Tibial nerve (tissue), 4 donors: ENCODE results near the gene DET1. TPM values are rescaled to one million over a fixed set of nuclear protein-coding genes. Genes with fewer than 3 reads are reported as not detected.

Experiments used
- DNase-seq, 2 donors: peaks; one replicate each; pipeline ENCODE4 v3.0.0-alpha.2; 2019; ENCODE audit warnings: low spot score in 2 of 2
- H3K27ac ChIP-seq, 4 donors: fragments of 200-600 bp; sonication (generic) in 3 of 4; one replicate each; pipeline ENCODE4 v1.5.1; 2017 to 2019; ENCODE audit warnings: mild to moderate bottlenecking in 1 of 4
- H3K27me3 ChIP-seq, 2 donors: fragments of 200-600 bp; sonication (generic) in 1 of 2; one replicate each; pipeline versions ENCODE4 v1.5.1 to v1.6.0; 2017 to 2019
- H3K36me3 ChIP-seq, 3 donors: fragments of 200-600 bp; sonication (generic); one replicate each; pipeline ENCODE4 v1.5.1; 2018 to 2019
- H3K4me1 ChIP-seq, 4 donors: fragments of 200-600 bp; sonication (generic) in 3 of 4; one replicate each; pipeline ENCODE4 v1.5.1; 2017 to 2019
- H3K4me3 ChIP-seq, 4 donors: fragments of 200-600 bp; sonication (generic) in 3 of 4; one replicate each; pipeline ENCODE4 v1.5.1; 2017 to 2019; ENCODE audit warnings: mild to moderate bottlenecking in 1 of 4, moderate library complexity in 1 of 4
- H3K9me3 ChIP-seq, 4 donors: fragments of 200-600 bp; sonication (generic) in 3 of 4; one replicate each; pipeline ENCODE4 v1.5.1; 2017 to 2019
- EP300 ChIP-seq, 2 donors: sonication (generic); formaldehyde crosslinking; IDR thresholded peaks; one replicate each; pipeline ENCODE4 v1.6.1; 2017; ENCODE audit warnings: antibody characterized with exemption in 2 of 2, mild to moderate bottlenecking in 1 of 2
- POLR2A ChIP-seq, 2 donors: fragments of 450-650 bp; IDR thresholded peaks; one replicate each; pipeline ENCODE4 v1.6.1; 2017; ENCODE audit warnings: antibody characterized with exemption in 2 of 2, mild to moderate bottlenecking in 2 of 2, moderate library complexity in 2 of 2
- WGBS, 2 donors: methylation state at CpG; one replicate each; pipeline ENCODE4 v1.1.5; 2018; 5-methylcytosine and 5-hydroxymethylcytosine counted together
- total RNA-seq, 4 donors: library from RNA; depleted of rRNA; stranded (reverse); fragments of >200 nt; gene quantifications; one replicate each; pipeline ENCODE4 v1.1.0, GENCODE V29; 2016
- TF ChIP-seq, protein P1 (sequence below), 5 experiments: fragments of 200-600 bp in 3 of 5; fragments of 450-650 bp in 2 of 5; sonication (generic) in 3 of 5; IDR thresholded peaks; one replicate each; pipeline ENCODE4 v1.5.1; 2016 to 2019; ENCODE audit warnings: antibody characterized with exemption in 5 of 5, mild to moderate bottlenecking in 3 of 5, moderate library complexity in 2 of 5

Gene DET1
- total RNA-seq, 4 donors from 2014 or later, result 6.6 to 16.2 (median 7.8) TPM

- no peaks in the 10 kb centered on the region for H3K36me3 ChIP-seq
- no peak overlapping the region for H3K27ac ChIP-seq
- TF ChIP-seq POLR2A (IDR thresholded peaks at IDR 0.05), result no peak
- no peak for TF ChIP-seq EP300 (IDR thresholded peaks at IDR 0.05)
- TF ChIP-seq, protein P1, sequence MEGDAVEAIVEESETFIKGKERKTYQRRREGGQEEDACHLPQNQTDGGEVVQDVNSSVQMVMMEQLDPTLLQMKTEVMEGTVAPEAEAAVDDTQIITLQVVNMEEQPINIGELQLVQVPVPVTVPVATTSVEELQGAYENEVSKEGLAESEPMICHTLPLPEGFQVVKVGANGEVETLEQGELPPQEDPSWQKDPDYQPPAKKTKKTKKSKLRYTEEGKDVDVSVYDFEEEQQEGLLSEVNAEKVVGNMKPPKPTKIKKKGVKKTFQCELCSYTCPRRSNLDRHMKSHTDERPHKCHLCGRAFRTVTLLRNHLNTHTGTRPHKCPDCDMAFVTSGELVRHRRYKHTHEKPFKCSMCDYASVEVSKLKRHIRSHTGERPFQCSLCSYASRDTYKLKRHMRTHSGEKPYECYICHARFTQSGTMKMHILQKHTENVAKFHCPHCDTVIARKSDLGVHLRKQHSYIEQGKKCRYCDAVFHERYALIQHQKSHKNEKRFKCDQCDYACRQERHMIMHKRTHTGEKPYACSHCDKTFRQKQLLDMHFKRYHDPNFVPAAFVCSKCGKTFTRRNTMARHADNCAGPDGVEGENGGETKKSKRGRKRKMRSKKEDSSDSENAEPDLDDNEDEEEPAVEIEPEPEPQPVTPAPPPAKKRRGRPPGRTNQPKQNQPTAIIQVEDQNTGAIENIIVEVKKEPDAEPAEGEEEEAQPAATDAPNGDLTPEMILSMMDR (IDR thresholded peaks at IDR 0.05), result no peak
- H3K4me3 ChIP-seq, result no peak overlapping the region
- H3K4me1 ChIP-seq, result no peaks in the 10 kb centered on the region
- no peak for DNase-seq
- no peaks in the 10 kb centered on the region for H3K9me3 ChIP-seq
- 70 to 75% methylated on average over 2 of the region's 2 CpGs for WGBS, 2 donors
- H3K27me3 ChIP-seq, result no peaks in the 10 kb centered on the region
Measured at GRCh38 chr15:88487178-88487795, 59.2 kb downstream of the DET1 start.

DNA sequence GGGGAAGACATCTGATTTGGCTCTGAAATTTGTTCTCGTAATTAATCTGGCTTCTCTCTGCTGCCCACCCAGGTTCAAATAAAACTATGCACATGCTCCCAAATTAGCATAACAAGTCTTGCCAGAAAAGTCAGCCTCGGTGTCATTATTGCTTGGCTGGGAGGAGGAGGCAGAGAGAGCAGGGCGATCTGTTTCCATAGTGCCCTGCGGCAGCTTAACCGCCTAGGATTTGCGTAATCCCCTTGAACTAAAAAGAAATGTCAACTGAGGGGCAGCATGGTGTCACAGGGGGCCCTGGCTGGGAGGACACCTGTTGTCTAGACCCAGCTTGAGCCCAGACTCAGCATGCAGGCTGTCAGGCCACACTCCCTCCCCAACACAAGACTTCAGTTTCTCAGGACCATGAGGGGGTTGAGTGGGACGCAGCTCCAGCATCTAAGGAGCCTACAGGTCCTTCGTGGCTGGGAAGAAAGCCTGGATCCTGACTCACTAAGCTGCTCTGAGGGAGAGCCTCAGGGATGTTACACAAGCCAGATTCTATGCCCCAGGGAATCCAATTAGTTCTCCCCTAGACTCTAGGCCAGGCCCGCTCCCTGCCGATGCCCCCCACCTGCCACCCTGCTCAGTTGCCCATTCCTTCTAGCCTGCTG lies 61.7 kb downstream of the DET1 start:
- WGBS, 2 donors, result 40 to 45% methylated on average over 9 to 10 of the region's 10 CpGs
- TF ChIP-seq EP300 (IDR thresholded peaks at IDR 0.05) (no peak), POLR2A (IDR thresholded peaks at IDR 0.05) (no peak)
- TF ChIP-seq, protein P1 (IDR thresholded peaks at IDR 0.05), result no peak
- H3K27me3 ChIP-seq, result no peaks in the 10 kb centered on the region
- H3K4me1 ChIP-seq, result no peaks in the 10 kb centered on the region
- H3K36me3 ChIP-seq, result peaks cover 0 to 13% (median 0%) of the 10 kb centered on the region in 3 donors
- no peak for DNase-seq
- no peak overlapping the region for H3K27ac ChIP-seq
- H3K4me3 ChIP-seq, result no peak overlapping the region
- H3K9me3 ChIP-seq, result no peaks in the 10 kb centered on the region

- Histone ChIP-seq H3K4me3 (no peak overlapping the region), H3K36me3 (peaks cover 0 to 37% (median 0%) of the 10 kb centered on the region in 3 donors), H3K9me3 (no peaks in the 10 kb centered on the region), H3K27me3 (no peaks in the 10 kb centered on the region), H3K27ac (no peak overlapping the region), H3K4me1 (peaks cover 0 to 2% (median 0%) of the 10 kb centered on the region in 4 donors)
- no peak for DNase-seq
- TF ChIP-seq EP300 (IDR thresholded peaks at IDR 0.05) (no peak), POLR2A (IDR thresholded peaks at IDR 0.05) (no peak)
- TF ChIP-seq, protein P1 (IDR thresholded peaks at IDR 0.05), result no peak
- WGBS, 2 donors, result 46 to 63% methylated on average over 1 of the region's 1 CpG
Measured at GRCh38 chr15:88482263-88482662, 64.2 kb downstream of the DET1 start.

GRCh38 chr15:88480981-88481380 lies 65.5 kb downstream of the DET1 start:
- DNase-seq, result no peak
- no peaks in the 10 kb centered on the region for H3K27me3 ChIP-seq
- H3K27ac ChIP-seq, result no peak overlapping the region
- H3K4me1 ChIP-seq, result peaks cover 0 to 14% (median 0%) of the 10 kb centered on the region in 4 donors
- H3K36me3 ChIP-seq, result peaks cover 0 to 47% (median 0%) of the 10 kb centered on the region in 3 donors
- TF ChIP-seq EP300 (IDR thresholded peaks at IDR 0.05) (no peak), POLR2A (IDR thresholded peaks at IDR 0.05) (no peak)
- TF ChIP-seq, protein P1 (IDR thresholded peaks at IDR 0.05), result no peak
- WGBS, 2 donors, result 63 to 76% methylated on average over 7 to 8 of the region's 8 CpGs
- H3K4me3 ChIP-seq, result no peak overlapping the region
- no peaks in the 10 kb centered on the region for H3K9me3 ChIP-seq

DNA sequence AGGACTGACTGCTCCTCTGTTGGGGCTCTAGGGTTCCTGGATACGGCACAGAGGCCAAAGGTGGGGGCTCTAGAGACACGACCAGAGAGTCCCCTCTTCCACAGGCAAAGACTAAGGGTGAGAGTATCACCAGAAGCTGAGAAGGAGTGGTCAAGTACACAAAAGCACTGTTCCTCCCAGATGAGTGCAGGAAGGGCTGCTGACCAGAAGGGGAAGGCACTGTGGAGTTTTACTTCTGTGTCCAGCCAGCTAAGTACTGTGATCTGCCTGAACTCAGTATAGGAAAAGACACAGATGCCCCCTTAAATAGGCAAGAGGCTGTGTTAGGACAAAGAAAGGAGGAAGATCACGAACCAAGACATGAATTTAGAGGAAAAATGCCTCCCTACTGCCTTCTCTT lies 67.3 kb downstream of the DET1 start:
- no peak for DNase-seq
- Histone ChIP-seq H3K4me1 (peaks cover 0 to 14% (median 0%) of the 10 kb centered on the region in 4 donors), H3K27me3 (no peaks in the 10 kb centered on the region), H3K9me3 (no peaks in the 10 kb centered on the region), H3K27ac (no peak overlapping the region), H3K4me3 (no peak overlapping the region), H3K36me3 (peaks cover 0 to 65% (median 0%) of the 10 kb centered on the region in 3 donors)
- TF ChIP-seq EP300 (IDR thresholded peaks at IDR 0.05) (no peak), POLR2A (IDR thresholded peaks at IDR 0.05) (no peak)
- TF ChIP-seq, protein P1 (IDR thresholded peaks at IDR 0.05), result no peak
- 60 to 67% methylated on average over 3 of the region's 3 CpGs for WGBS, 2 donors
